HCT116 (cell line): ENCODE data around the gene PLCB4.

Experiments
- EZH2phosphoT487 ChIP-seq: fragments of 200-600 bp; IDR thresholded peaks from 2 replicates; pipeline ENCODE4 v1.6.1; 2018; ENCODE audit warnings: antibody characterized with exemption, borderline replicate concordance
- SIN3A ChIP-seq: IDR thresholded peaks from 2 replicates; pipeline ENCODE4 v1.6.1; 2012; ENCODE audit warnings: low read depth

- TF ChIP-seq EZH2phosphoT487 (no peak), SIN3A (no peak)
Measured at GRCh38 chr20:9487231-9487630, 418.3 kb downstream of the PLCB4 start.
